HG02623 (cell line): ENCODE results near the gene SLC39A11.
"Not testable (repeated sequence)": the region's sequence is repeated elsewhere in the genome, so short reads cannot be mapped to it uniquely, and the experiment has no call there.

ENCODE experiments used
- ATAC-seq: cut with Tn5 transposase; IDR thresholded peaks from one replicate; pipeline ENCODE4 v1.9.1; 2021; ENCODE audit warnings: moderate library complexity; ENCODE audit not compliant: unreplicated experiment

Gene SLC39A11

DNA sequence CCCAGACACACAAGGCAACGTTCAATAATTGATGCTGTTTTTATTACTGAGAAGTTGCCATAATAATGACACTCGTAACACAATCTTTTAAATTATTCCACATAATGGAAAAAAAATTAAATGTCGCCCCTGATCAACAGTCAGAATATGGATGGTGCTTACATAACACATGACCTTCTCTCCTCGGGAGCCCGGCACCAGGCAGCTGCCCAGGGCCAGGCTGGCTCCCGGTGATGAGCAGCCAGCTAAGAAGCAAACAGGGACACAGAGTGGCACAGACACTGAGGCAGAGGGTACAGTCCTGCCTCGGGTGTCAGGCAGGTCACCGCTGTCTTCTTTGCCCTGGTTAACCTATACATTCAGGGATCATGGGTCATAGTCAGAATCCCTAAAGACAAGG lies 137.9 kb downstream of the SLC39A11 start:
- ATAC-seq: no peak

DNA sequence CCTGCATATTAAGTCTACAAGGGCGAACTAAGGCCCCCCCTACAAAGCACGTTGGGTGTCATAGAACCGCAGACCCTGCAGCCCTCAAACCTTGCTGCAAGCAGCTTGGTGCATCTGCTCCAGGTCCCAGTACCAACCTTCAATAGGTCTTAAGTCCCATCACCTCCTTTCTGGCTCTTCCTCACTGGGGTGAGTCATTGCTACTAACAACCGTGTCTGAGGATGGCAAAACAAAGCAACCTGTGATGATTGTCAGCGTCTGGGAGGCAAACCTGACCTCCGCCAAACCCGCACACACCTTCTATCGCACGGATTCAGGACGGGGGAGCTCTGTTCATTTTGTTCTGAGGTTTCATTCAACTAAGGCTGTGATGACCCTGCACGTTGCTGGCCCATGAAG lies 138.9 kb downstream of the SLC39A11 start:
- no peak for ATAC-seq

DNA sequence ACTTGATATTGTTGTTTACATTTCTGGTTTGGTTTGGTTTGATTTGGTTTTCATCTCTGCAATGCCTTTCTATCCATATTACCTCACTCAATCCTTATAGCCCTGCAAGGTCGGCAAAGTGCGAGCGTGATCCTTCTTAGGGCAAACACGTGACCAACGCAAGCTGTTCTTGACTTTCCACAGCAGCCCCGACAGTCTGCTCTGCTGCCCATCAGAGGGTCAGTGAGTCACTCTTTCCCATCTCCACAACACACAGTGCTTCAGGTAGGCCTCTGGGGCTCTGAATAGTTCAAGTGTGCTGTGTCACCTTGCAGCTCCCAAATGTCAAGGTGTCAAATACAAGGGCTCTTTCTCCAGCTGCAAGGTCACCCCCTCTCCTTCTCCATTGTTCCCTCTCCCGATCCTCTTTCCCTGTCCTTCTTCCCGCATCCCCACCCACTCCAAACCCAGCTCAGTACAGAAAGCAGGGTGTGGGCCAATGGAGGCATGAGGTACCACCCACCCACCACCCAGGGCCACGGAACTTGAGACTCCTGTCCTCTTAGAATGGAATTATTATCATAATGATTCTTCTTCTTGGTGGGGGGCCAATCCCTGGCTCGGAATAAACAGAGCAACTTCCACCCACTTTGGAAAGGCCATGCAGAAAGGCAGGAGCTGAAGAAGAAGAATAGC lies 139.7 kb downstream of the SLC39A11 start:
- ATAC-seq: no peak

DNA sequence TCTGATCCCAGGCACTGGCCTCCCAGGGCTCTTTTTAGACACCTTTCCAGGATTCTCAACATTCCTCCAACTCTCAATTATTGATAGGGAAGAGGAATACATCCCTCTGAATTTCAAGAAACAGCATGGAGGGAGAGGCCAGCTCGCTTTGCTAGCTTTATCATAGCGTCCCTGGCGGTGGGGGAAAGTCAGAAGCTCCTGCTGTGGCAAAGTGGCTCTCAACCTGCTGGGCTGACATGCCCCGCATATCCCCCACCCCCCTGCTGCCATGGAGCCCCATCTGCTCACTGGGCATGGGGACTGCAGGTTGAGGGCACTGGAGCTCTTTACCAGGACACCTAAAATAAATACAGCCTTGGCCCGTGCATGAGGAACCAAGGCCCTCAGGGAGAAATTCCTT lies 140.3 kb downstream of the SLC39A11 start:
- ATAC-seq: no peak

DNA sequence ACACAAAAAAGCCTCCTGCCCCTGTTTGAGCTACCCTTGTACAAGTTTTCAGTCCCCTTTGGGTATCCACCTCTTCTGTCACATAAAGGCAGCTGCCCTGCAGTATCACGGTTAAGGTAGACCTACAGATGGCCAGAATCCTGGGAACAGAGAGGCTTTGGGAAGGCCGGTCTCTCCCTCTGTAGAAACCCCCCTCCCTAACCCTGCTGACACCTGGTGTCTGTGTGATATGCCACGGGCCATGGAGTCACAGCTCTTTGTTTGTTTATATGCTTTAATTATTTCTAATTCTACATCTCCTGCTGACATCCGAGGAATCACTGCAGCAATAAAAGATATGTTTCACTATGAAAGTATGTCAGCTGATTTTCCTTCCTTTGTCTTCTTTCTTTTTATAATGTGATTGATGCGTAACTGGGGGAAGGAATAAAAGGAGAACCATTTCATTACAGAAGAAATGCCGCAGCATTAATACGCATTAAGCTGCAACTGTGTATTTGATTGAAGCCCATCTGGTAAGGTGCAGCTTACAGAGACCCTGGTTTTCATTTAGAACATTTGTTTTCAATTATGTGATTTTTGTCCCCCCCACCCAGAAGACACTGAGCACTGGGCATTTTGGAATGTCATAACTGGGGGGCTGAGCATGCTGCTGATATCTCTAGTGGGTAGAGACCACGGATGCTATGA lies 142.1 kb downstream of the SLC39A11 start:
- no peak for ATAC-seq

DNA sequence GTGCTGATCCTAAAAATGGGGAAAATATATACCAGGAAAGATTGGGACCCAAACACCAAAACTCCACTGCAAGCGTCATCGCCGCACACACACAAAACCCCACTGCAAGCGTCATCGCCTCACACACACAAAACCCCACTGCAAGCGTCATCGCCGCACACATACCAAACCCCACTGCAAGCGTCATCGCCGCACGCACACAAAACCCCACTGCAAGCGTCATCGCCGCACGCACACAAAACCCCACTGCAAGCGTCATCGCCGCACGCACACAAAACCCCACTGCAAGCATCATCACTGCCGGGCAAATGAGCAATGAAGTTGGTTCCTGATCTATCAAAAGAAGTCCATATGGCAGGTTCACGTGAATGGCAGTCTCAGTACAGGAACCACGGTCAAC lies 144.4 kb downstream of the SLC39A11 start:
- no peak for ATAC-seq

DNA sequence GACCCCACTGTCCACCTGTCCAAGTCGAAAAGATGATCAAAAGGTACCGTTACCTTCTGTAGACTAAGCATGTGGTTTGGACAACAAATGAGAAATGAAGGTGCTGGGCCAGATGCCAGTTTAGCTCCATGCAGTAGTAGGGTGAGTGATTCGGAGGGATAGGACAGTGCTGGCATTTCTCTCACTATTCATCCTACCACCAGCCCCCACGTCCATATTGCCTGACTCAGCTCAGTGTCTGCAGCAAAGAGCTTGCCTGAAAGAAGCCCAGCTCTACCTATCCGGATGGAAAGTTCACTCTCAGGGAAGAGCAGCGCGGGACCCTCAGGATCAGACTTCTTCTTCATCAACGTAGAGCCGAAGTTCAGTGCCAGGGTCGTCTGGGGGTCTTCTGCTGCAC lies 145.0 kb downstream of the SLC39A11 start:
- ATAC-seq: no peak

DNA sequence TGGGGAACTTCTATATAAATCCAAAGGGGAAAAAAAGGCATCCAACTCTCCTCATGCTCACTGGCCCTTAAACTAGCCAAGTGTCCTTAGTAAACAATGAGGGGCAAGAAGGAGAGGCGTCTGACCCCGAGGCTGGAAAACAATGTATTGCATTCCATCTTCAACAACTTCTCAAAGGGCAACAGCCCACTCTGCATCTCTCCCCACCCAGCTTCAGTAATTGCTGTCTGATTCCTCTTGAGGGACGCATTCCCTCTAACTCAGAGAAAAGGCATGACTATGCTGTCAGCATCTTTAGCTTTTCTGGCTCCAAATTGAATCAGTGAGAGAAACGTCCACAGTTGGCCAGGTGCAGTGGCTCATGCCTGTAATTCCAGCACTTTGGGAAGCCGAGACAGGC lies 145.8 kb downstream of the SLC39A11 start:
- no peak for ATAC-seq

DNA sequence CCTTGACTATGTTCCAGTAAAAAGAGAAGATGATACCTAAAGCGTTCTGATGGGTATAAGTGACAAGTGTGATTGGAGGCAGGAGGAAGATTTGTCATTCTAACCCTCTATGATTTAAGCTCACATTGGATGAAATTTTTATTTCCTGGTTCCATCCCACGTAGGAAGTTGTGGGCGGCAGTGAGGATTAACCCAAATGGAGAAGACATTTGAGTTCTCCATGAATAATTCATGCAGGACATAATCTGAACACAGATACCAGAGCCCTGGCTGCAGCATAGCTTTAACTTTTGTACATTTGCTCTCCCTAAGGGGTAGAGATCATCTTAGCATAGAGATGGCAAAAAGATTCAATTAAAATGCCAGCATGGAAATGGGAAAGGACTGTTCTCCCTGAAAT lies 146.3 kb downstream of the SLC39A11 start:
- no peak for ATAC-seq

DNA sequence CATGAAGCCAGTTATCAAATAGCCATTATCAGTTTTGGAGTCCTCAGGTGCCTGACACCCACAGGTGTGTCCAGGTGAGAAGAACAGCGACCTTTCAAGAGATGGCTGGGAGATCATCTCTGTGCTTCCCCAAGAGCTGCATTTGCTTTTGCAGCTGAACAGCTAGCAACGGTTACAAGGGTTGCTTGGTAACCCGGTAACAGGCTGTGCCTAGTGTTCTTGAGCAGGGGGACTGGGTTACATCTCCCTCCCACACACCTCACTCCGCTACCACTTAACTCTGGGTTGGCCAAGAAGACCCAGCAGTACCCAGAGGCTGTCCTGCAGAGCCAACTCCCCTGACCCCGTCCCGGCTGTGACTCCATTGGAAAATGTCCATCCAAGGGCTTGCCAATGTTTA lies 147.0 kb downstream of the SLC39A11 start:
- no peak for ATAC-seq

DNA sequence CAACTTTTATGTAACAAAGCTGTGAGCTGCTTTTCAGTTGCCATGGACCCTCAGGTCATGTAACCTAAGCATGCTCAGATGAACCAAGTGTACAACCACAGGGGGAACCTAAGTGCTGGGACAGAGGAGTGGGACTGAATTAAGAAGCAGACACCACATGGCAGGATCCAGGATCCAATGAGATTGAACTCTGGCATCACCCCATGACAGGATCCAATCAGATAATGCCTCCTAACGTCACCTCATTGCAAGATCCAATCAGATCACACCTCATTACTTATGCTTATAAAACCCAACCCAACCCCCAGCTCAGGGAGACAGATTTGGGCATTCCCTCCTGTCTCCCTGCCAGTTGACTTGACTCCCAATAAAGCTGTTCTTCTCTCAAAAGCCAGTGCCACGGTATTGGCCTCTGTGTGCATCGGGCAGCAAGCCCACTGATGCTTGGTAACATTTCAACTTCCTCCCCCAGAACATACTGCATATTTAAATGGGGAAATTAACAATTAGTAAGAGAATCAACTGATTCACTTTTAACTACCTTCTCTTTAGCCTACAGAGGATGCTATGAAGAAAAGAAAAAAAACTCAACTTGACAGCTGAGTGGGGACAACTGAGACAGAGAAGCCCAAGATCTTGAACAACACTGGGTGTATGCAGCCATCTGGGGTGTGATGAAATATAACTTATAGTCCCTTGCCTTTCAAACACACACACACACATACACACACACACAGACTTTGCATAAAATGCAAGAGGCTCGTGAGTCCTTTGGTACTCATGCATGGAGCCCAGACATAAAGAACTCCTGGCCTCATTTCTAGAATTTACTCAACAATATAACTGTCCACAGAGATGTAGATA lies 148.4 kb downstream of the SLC39A11 start:
- no peak for ATAC-seq

DNA sequence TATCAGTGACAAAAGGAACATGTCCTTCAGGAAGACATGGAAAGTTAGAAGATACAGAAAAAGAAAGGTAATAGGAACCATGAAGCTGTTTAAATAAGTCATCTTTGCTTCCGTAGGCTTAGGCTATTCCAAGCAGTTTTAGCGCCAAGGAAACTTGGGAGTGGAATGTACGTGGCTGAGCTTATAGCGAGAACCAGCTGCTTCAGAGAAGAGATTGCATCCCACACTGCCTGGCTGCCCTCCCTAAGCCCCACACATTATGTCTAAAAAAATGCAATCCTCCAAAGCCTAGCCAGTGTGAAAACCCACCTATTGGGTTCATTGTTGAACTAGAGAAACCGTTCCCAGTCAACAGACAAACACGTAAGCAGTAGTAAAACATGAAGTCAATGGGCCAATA lies 149.9 kb downstream of the SLC39A11 start:
- no peak for ATAC-seq

DNA sequence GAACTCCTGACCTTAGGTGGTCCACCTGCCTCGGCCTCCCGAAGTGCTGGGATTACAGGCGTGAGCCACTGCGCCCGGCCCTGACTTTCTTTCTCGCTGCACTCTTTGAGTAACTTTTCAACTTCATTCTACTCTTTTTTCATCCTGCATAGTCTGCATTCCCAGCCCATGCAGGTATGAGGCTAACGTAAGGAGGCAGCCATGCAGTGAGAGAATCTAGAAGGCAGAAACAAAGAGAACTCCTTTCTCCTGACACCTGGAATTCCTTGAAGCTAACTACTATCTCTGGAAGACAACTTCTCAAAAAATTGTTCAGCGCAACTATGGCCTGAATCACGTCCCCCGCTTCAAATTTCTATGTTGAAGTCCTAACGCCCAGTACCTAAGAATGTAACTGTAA lies 152.0 kb downstream of the SLC39A11 start:
- no peak for ATAC-seq

DNA sequence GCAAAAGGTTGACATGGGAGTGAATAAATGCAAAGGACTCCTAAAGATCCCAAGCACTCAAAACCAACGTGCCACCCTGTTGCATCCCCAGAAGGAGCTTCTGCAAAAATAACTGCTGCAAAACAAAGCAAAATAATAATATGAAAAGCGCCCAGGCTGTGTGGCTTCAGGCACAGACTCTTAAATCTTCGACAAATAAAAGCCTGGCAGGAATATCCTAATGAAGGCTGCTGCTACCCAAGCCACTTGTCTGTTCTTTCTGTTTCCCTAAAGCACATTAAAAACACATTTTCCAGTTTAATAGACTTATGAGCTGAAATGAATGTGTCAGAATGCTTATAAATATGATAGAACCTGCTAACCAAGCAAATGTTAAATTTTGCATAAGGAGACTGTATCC lies 154.0 kb downstream of the SLC39A11 start:
- ATAC-seq: no peak

DNA sequence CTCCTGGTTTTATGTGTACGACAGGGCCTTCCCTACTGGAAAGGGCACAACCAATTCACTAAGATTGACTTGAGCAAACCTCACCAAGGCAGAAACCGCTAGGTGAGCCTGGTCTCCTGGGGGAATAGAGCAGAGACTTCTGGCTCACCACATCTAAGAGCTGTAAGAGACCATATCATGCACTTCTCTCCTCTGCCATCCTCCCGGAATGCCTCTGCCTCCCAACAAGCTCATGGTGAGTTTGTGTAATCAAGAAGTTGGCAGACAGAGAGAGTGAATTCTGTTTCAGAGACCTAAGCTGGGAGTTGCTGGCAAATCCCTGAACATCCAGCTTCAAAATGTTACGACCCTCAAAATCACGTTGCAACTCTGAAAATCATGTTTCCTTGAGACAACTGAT lies 154.8 kb downstream of the SLC39A11 start:
- ATAC-seq: no peak

DNA sequence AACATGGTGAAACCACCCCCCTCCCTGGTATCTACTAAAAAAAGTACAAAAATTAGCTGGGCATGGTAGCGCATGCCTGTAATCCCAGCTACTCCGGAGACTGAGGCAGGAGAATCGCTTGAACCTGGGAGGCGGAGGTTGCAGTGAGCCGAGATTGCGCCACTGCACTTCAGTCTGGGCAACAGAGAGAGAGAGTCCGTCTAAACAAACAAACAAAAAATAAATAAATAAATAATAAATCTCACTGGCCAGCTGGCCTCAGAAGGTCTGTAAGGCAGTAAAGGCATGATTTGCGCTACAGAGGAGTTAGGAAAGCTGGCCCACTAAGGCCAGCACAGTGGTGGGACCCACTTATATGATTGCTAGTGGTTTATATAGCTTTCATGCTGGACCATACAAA lies 155.2 kb downstream of the SLC39A11 start:
- ATAC-seq: not testable (repeated sequence)

DNA sequence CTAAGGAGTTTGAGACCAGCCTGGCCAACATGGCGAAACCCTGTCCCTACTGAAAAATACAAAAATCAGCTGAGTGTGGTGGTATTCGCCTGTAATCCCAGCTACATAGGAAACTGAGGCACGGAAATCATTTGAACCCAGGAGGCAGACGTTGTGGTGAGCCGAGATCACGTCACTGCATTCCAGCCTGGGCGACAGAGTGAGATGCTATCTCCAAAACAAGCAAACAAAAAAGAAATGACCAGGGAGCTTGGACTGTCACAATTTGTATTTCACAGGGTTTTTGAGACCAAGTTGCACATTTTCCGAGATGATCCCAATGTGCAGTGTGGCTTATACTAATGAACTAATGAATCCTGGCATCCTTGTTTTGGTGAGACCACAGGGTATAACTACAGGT lies 156.5 kb downstream of the SLC39A11 start:
- no peak for ATAC-seq

DNA sequence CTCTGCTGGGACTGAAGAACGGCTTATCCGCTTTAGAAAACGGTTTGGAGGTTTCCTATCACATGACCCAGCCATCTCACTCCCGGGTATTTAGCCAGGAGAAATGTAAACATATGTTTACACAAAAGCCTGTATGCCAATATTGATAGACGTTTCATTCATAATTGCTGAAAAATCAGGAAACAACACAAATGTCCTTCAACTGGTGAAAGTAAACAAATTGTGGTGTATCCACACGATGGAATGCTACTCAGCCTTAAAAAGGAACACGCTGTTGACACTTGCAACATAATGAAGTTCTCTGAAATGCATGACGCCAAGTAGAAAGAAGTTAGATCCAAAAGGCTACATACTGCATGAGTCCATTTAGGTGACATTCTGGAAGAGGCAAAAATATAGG lies 157.6 kb downstream of the SLC39A11 start:
- no peak for ATAC-seq

DNA sequence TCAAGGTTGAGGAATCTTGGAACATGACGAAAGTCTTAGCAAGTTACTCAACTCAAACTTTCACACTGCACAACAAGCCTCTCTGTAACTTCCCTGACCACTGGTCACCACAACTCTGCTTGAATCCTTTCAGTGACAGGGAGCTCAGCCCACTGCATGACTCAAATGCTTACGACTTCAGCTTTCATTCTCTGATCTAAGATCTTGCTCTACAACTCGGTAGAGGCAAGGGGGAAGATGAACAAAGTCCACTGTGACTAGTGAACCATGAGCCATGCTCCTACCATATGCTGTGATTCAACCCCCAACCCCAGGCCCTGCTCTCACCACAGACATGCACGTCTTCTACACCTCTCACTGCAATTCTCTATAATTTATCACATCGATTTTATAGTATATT lies 160.9 kb downstream of the SLC39A11 start:
- no peak for ATAC-seq

DNA sequence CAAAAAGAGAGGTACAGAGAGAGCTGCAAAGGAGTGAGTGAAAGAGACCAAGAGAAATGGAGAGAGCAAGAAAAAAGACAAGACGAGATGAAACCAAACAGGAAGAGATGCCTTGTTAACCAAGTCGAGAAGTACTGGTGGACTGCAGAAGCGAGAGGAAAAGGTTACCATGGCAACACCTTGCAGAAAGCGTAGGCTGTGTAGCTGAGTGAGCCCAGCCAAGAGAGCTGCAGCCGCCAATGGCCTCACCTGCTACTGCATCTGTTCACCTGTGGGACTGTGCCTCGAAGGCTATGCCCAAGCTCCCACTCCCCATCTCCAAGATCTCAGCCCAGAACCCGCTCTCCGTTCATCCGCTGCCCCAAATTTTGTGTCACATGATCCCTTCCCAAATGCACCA lies 161.3 kb downstream of the SLC39A11 start:
- no peak for ATAC-seq

DNA sequence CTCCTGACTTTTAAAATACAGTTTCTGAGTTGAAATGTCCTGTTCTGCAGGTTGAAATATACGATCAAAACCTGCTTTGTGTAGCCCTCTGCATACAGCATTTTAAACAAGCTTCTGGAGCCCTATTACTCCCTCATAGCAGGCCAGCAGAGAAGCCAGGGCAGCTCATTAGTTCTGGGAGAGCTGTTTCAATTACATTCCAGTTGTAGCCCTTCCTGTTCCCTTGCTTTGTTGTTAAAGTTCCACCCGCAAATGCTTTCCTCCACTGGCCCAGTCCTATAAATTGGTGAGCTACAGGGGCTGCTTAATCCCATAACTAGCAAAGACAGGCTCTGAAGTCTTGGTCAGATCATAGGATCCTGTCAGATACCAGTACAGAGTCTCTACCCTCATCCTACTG lies 162.5 kb downstream of the SLC39A11 start:
- ATAC-seq: no peak
